SK-N-SH (cell line): ENCODE measurements around the gene ADRA2A. TPM values are rescaled to one million over a fixed set of nuclear protein-coding genes. Genes with fewer than 3 reads are reported as not detected.

Experiments
- CTCF ChIA-PET: fragments of 300-600, 350-600 bp; formaldehyde crosslinking; extraction: SDS; loops from one replicate; lab custom pipeline; 2021; lab: Yijun Ruan, JAX
- POLR2A ChIA-PET: fragments of 350-600 bp; sonication (Branson Sonifier 250); formaldehyde crosslinking; extraction: SDS; loops from one replicate; lab custom pipeline; 2020; ENCODE audit warnings: antibody characterized with exemption, inconsistent platforms; lab: Yijun Ruan, JAX
- DNase-seq: peaks from one replicate; pipeline ENCODE4 v3.0.0; 2012
- H2AFZ ChIP-seq: fragments of 200-600 bp; sonication (generic); 2 replicates; pipeline ENCODE4 v1.8.1; 2016; ENCODE audit warnings: antibody characterized with exemption, mild to moderate bottlenecking, low read depth
- H3F3A ChIP-seq: fragments of 200-600 bp; sonication (generic); replicated peaks from 2 replicates; pipeline ENCODE3; 2016; ENCODE audit warnings: antibody characterized with exemption, mild to moderate bottlenecking; ENCODE audit not compliant: insufficient read depth
- H3K27ac ChIP-seq, 2 experiments: fragments of 200-500 bp in 1 of 2; fragments of 200-600 bp in 1 of 2; sonication (Bioruptor generic) in 1 of 2; sonication (generic), shearing (Covaris generic) in 1 of 2; 2 replicates each; pipeline versions ENCODE4 v1.5.1 to v1.6.1; 2014 to 2016; ENCODE audit warnings: low read depth in 2 of 2, inconsistent platforms in 1 of 2, low read length in 1 of 2, mild to moderate bottlenecking in 1 of 2, mixed read lengths in 1 of 2
- H3K27me3 ChIP-seq: fragments of 200-600 bp; sonication (generic), shearing (Covaris generic); 2 replicates; pipeline ENCODE4 v1.6.1; 2016; ENCODE audit warnings: mixed run types; ENCODE audit not compliant: insufficient read depth
- H3K36me3 ChIP-seq, 2 experiments: fragments of 200-500 bp in 1 of 2; fragments of 200-600 bp in 1 of 2; sonication (Bioruptor generic) in 1 of 2; sonication (generic) in 1 of 2; replicated peaks in 1 of 2; 2 replicates each; pipeline versions ENCODE3 to v1.5.1; 2014 to 2016; ENCODE audit warnings: low read length in 1 of 2, mild to moderate bottlenecking in 1 of 2; ENCODE audit not compliant: insufficient read depth in 2 of 2, control insufficient read depth in 1 of 2
- H3K4me1 ChIP-seq, 2 experiments: fragments of 200-500 bp in 1 of 2; fragments of 200-600 bp in 1 of 2; sonication (Bioruptor generic) in 1 of 2; sonication (generic), shearing (Covaris generic) in 1 of 2; 2 replicates each; pipeline versions ENCODE4 v1.5.1 to v1.6.1; 2014 to 2016; ENCODE audit warnings: low read depth in 1 of 2, low read length in 1 of 2, mixed run types in 1 of 2; ENCODE audit not compliant: insufficient read depth in 2 of 2, control insufficient read depth in 1 of 2
- H3K4me2 ChIP-seq: fragments of 200-600 bp; sonication (generic), shearing (Covaris generic); 2 replicates; pipeline ENCODE4 v1.6.1; 2017; ENCODE audit warnings: mixed run types
- H3K4me3 ChIP-seq, 2 experiments: fragments of 200-500 bp in 1 of 2; fragments of 200-600 bp in 1 of 2; sonication (Bioruptor generic) in 1 of 2; sonication (generic), shearing (Covaris generic) in 1 of 2; 2 replicates each; pipeline versions ENCODE4 v1.5.1 to v1.8.1; 2014 to 2016; ENCODE audit warnings: low read depth in 2 of 2, inconsistent platforms in 1 of 2, low read length in 1 of 2, mild to moderate bottlenecking in 1 of 2, mixed read lengths in 1 of 2, moderate library complexity in 1 of 2
- H3K79me2 ChIP-seq: fragments of 200-600 bp; sonication (generic); 2 replicates; pipeline ENCODE4 v1.8.1; 2017; ENCODE audit warnings: mild to moderate bottlenecking; ENCODE audit not compliant: insufficient read depth
- H3K9ac ChIP-seq: fragments of 200-600 bp; sonication (generic); 2 replicates; pipeline ENCODE4 v1.6.1; 2017; ENCODE audit warnings: mixed run types
- H3K9me2 ChIP-seq: fragments of 200-600 bp; sonication (generic); 2 replicates; pipeline ENCODE4 v1.6.1; 2017; ENCODE audit warnings: mixed run types
- H3K9me3 ChIP-seq: fragments of 200-600 bp; sonication (generic); 2 replicates; pipeline ENCODE4 v1.6.1; 2017; ENCODE audit warnings: mixed run types, mild to moderate bottlenecking, moderate library complexity
- H4K20me1 ChIP-seq: fragments of 200-600 bp; sonication (generic); 2 replicates; pipeline ENCODE4 v1.6.1; 2017; ENCODE audit warnings: mild to moderate bottlenecking, mixed run types; ENCODE audit not compliant: insufficient read depth
- ELF1 ChIP-seq: IDR thresholded peaks from 2 replicates; pipeline ENCODE4 v1.4.0; 2012
- FOXM1 ChIP-seq: IDR thresholded peaks from 2 replicates; pipeline ENCODE4 v1.4.0; 2012; ENCODE audit warnings: low read depth, mild to moderate bottlenecking
- GATA2 ChIP-seq: sonication (generic); formaldehyde crosslinking; IDR thresholded peaks from 2 replicates; pipeline ENCODE4 v1.5.0; 2020; ENCODE audit warnings: mild to moderate bottlenecking, missing genetic modification reagents
- MEF2A ChIP-seq: IDR thresholded peaks from 2 replicates; pipeline ENCODE4 v1.4.0; 2012; ENCODE audit warnings: low read depth, borderline replicate concordance
- NRF1 ChIP-seq: IDR thresholded peaks from 2 replicates; pipeline ENCODE4 v1.6.1; 2012; ENCODE audit warnings: low read depth, mild to moderate bottlenecking, low read length
- POLR2AphosphoS5 ChIP-seq: IDR thresholded peaks from 2 replicates; pipeline ENCODE4 v1.6.1; 2012; ENCODE audit warnings: low read depth, low read length
- RFX5 ChIP-seq: IDR thresholded peaks from 2 replicates; pipeline ENCODE4 v1.6.1; 2012; ENCODE audit warnings: mild to moderate bottlenecking, improper control_type of control experiment, low read length
- TAF1 ChIP-seq: IDR thresholded peaks from 2 replicates; pipeline ENCODE4 v1.6.1; 2012; ENCODE audit warnings: low read depth, mild to moderate bottlenecking, low read length, moderate library complexity, borderline replicate concordance
- TCF12 ChIP-seq: IDR thresholded peaks from 2 replicates; pipeline ENCODE4 v1.4.0; 2012
- WGBS: methylation state at CpG from one replicate; pipeline ENCODE4 v1.1.6; 2017; ENCODE audit warnings: low lambda C conversion rate; 5-methylcytosine and 5-hydroxymethylcytosine counted together
- polyA plus RNA-seq, 3 experiments: library from polyadenylated mRNA; depleted of rRNA; stranded (reverse); fragments of >200 nt; gene quantifications; 2 replicates each; pipeline ENCODE4 v1.2.3, GENCODE V29; 2012
- TF ChIP-seq, protein P1 (sequence below): IDR thresholded peaks from 2 replicates; pipeline ENCODE4 v1.4.0; 2012; ENCODE audit warnings: low read depth, borderline replicate concordance
- TF ChIP-seq, protein P2 (sequence below): fragments of 200-600 bp; sonication (generic); IDR thresholded peaks from 2 replicates; pipeline ENCODE4 v1.6.1; 2017; ENCODE audit warnings: antibody characterized with exemption, mild to moderate bottlenecking, moderate library complexity

ADRA2A gene
- polyA plus RNA-seq, 1 of the 3 experiments (the other 2 are of a cell fraction) = 0.02 TPM

DNA sequence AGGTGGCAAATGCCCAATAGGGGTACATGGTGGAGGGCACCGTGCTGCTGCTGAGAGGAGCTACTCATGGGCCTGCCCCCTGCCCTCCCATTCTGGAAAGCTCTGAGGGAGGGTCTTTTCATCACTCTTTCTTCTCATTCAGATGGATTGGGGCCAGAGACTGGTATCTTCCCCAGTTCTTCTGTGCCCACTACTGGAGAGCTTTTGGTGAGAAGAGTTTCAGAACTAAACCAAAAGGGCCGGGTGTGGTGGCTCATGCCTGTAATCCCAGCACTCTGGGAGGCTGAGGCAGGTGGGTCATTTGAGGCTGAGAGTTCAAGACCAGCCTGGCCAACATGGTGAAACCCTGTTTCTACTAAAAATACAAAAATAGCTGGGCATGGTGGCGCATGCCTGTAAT lies 12.5 kb downstream of the ADRA2A start:
- POLR2A ChIA-PET = no interaction called here
- Histone ChIP-seq H3F3A (no peaks in the 10 kb centered on the region), H3K4me2 (no peak overlapping the region), H3K36me3 (no peaks in the 10 kb centered on the region), H3K9me3 (no peaks in the 10 kb centered on the region), H3K9me2 (no peaks in the 10 kb centered on the region), H3K4me1 (no peaks in the 10 kb centered on the region; a peak in 1 of 4 replicates), H3K9ac (no peak overlapping the region), H3K4me3 (no peak overlapping the region), H3K79me2 (no peaks in the 10 kb centered on the region), H3K27me3 (no peaks in the 10 kb centered on the region), H4K20me1 (no peaks in the 10 kb centered on the region), H2AFZ (no peak overlapping the region), H3K27ac (no peak overlapping the region)
- DNase-seq = no peak
- TF ChIP-seq NRF1 = no peak
- TF ChIP-seq RFX5 = no peak
- 36% methylated on average over 3 of the region's 3 CpGs for WGBS
- CTCF ChIA-PET = interaction anchor here (0.6 to 3.7 kb wide), 4 partner anchors 13 to 664 kb away, joined by 3 to 27 read pairs (median 3); partner anchors contain the start of gene ADRA2A

DNA sequence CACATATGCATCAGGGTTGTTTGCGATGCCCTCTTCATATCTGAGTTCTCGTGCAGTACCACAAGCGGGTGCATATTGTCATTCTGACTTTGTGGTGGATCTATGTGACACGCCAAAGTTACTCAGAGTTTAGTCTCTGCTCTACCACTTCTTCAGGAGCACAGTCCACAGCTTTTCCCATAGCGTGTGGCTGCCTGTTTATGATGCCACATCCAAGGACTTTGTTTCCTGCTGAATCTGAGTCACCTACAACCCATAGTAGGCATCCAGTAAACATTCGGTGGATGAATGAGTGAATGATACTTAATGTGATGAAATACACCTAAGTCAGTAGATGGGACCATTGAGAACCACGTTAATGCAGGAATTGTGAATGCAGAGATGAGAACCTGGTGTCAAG lies 15.0 kb downstream of the ADRA2A start:
- 45% methylated on average over 7 of the region's 7 CpGs for WGBS
- Histone ChIP-seq H3K9ac (no peak overlapping the region), H3K27ac (no peak overlapping the region), H3K9me2 (no peaks in the 10 kb centered on the region), H3K27me3 (no peaks in the 10 kb centered on the region), H3F3A (no peaks in the 10 kb centered on the region), H4K20me1 (no peaks in the 10 kb centered on the region), H3K36me3 (no peaks in the 10 kb centered on the region), H3K9me3 (no peaks in the 10 kb centered on the region), H3K4me3 (no peak overlapping the region), H3K4me1 (no peaks in the 10 kb centered on the region)
- no peak for DNase-seq
- ChIA-PET CTCF (no interaction called here), POLR2A (no interaction called here)
- TF ChIP-seq POLR2AphosphoS5 (no peak), ELF1 (no peak), TCF12 (no peak), FOXM1 (no peak), NRF1 (no peak), GATA2 (no peak), TAF1 (no peak), MEF2A (no peak)
- TF ChIP-seq, protein P1, sequence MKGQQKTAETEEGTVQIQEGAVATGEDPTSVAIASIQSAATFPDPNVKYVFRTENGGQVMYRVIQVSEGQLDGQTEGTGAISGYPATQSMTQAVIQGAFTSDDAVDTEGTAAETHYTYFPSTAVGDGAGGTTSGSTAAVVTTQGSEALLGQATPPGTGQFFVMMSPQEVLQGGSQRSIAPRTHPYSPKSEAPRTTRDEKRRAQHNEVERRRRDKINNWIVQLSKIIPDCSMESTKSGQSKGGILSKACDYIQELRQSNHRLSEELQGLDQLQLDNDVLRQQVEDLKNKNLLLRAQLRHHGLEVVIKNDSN = no peak
- TF ChIP-seq, protein P2, sequence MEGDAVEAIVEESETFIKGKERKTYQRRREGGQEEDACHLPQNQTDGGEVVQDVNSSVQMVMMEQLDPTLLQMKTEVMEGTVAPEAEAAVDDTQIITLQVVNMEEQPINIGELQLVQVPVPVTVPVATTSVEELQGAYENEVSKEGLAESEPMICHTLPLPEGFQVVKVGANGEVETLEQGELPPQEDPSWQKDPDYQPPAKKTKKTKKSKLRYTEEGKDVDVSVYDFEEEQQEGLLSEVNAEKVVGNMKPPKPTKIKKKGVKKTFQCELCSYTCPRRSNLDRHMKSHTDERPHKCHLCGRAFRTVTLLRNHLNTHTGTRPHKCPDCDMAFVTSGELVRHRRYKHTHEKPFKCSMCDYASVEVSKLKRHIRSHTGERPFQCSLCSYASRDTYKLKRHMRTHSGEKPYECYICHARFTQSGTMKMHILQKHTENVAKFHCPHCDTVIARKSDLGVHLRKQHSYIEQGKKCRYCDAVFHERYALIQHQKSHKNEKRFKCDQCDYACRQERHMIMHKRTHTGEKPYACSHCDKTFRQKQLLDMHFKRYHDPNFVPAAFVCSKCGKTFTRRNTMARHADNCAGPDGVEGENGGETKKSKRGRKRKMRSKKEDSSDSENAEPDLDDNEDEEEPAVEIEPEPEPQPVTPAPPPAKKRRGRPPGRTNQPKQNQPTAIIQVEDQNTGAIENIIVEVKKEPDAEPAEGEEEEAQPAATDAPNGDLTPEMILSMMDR = no peak
- TF ChIP-seq, all 33 proteins: peak for 0
- H3K79me2 ChIP-seq = no peaks in the 10 kb centered on the region
- H2AFZ ChIP-seq = no peak overlapping the region
- H3K4me2 ChIP-seq = no peak overlapping the region
